ENCODE data around the gene LRRC45. TPM values are rescaled to one million over a fixed set of nuclear protein-coding genes. Genes with fewer than 3 reads are reported as not detected.

Gene LRRC45
- total RNA-seq, 1 experiment from 2014 or later: 40.1 TPM

- TF ChIP-seq CBX3 (IDR thresholded peaks at IDR 0.05; ENCODE audit: low read depth) (no peak), FOSL1 (IDR thresholded peaks at IDR 0.05; ENCODE audit: low read depth) (no peak), TCF7L2 (IDR thresholded peaks at IDR 0.05; ENCODE audit: borderline replicate concordance, extremely low read depth, insufficient read depth, insufficient read length) (no peak), ZBTB33 (IDR thresholded peaks at IDR 0.05; ENCODE audit: extremely low read depth, insufficient replicate concordance, low read length) (no peak), RAD21 (IDR thresholded peaks at IDR 0.05; ENCODE audit: low read depth) (no peak), REST (IDR thresholded peaks at IDR 0.05; ENCODE audit: low read depth) (no peak), EZH2phosphoT487 (IDR thresholded peaks at IDR 0.05; ENCODE audit: borderline replicate concordance) (no peak), SP1 (IDR thresholded peaks at IDR 0.05; ENCODE audit: low read depth) (no peak), EZH2 (IDR thresholded peaks at IDR 0.05) (no peak)
- TF ChIP-seq, protein P1, sequence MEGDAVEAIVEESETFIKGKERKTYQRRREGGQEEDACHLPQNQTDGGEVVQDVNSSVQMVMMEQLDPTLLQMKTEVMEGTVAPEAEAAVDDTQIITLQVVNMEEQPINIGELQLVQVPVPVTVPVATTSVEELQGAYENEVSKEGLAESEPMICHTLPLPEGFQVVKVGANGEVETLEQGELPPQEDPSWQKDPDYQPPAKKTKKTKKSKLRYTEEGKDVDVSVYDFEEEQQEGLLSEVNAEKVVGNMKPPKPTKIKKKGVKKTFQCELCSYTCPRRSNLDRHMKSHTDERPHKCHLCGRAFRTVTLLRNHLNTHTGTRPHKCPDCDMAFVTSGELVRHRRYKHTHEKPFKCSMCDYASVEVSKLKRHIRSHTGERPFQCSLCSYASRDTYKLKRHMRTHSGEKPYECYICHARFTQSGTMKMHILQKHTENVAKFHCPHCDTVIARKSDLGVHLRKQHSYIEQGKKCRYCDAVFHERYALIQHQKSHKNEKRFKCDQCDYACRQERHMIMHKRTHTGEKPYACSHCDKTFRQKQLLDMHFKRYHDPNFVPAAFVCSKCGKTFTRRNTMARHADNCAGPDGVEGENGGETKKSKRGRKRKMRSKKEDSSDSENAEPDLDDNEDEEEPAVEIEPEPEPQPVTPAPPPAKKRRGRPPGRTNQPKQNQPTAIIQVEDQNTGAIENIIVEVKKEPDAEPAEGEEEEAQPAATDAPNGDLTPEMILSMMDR (IDR thresholded peaks at IDR 0.05 in 2 of 3, conservative IDR thresholded peaks at IDR 0.05 in 1 of 3; ENCODE audit: borderline replicate concordance in 1 of 3, insufficient read depth in 1 of 3, low read depth in 2 of 3, low read length in 2 of 3): no peak
- TF ChIP-seq, protein P2, sequence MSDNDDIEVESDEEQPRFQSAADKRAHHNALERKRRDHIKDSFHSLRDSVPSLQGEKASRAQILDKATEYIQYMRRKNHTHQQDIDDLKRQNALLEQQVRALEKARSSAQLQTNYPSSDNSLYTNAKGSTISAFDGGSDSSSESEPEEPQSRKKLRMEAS (IDR thresholded peaks at IDR 0.05): no peak
- TF ChIP-seq, protein P3, sequence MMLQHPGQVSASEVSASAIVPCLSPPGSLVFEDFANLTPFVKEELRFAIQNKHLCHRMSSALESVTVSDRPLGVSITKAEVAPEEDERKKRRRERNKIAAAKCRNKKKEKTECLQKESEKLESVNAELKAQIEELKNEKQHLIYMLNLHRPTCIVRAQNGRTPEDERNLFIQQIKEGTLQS (IDR thresholded peaks at IDR 0.05): no peak
- ATAC-seq (no peak), DNase-seq (ENCODE audit: low read depth, low spot score) (no peak)
- BruUV-seq (replicated peaks): no TSS peak
- no peaks in the 10 kb centered on the region for H3K9me3 ChIP-seq (ENCODE audit: control insufficient read depth in 1 of 2, insufficient read depth in 1 of 2, low read depth in 1 of 2, low read length in 2 of 2)
- H3K27ac ChIP-seq (ENCODE audit: low read depth, low read length): no peak overlapping the region; the same call in 1 of the 2 replicates
- H3K27me3 ChIP-seq (ENCODE audit: insufficient read depth, low read length): no peaks in the 10 kb centered on the region
- POLR2A ChIA-PET: no interaction called here
- H4K20me1 ChIP-seq (ENCODE audit: insufficient read depth): no peaks in the 10 kb centered on the region
- peaks cover 7 to 19% of the 10 kb centered on the region in 2 experiments; a peak in 2 of 4 replicates for H3K36me3 ChIP-seq (ENCODE audit: control insufficient read depth in 1 of 2, insufficient read depth in 2 of 2, low read length in 2 of 2)
- intact Hi-C loops (cut with micrococcal nuclease): no loop called here
- peaks cover 19% of the 10 kb centered on the region for H3K79me2 ChIP-seq (ENCODE audit: insufficient read depth, low read length)
- H2AFZ ChIP-seq (ENCODE audit: low read depth, low read length, poor library complexity, severe bottlenecking): no peak overlapping the region
- H3K4me3 ChIP-seq (replicated peaks in 1 of 2; ENCODE audit: low read depth in 1 of 2, low read length in 2 of 2): no peak overlapping the region
- RAD21 ChIA-PET (ENCODE audit: low non-redundant PET in 1 of 2, low total read pairs in 2 of 2, uncharacterized antibody in 2 of 2, unreplicated experiment in 2 of 2): no interaction called here
- H3K4me1 ChIP-seq (ENCODE audit: control insufficient read depth in 1 of 2, insufficient read depth in 2 of 2, low read length in 2 of 2): peaks cover 6 to 10% of the 10 kb centered on the region in 2 experiments; a peak in 3 of 4 replicates
- no peaks in the 10 kb centered on the region for H3K9me2 ChIP-seq (ENCODE audit: insufficient read depth)
- CTCF ChIA-PET: no interaction called here
- no peak overlapping the region for H3K4me2 ChIP-seq (ENCODE audit: low read length)
- H3K9ac ChIP-seq (ENCODE audit: low read length): no peak overlapping the region
Observed at GRCh38 chr17:82047379-82047778, 24.3 kb downstream of the LRRC45 start.
